ENCODE data around the gene PARG.
"Not testable (repeated sequence)": the region's sequence is repeated elsewhere in the genome, so short reads cannot be mapped to it uniquely, and the experiment has no call there.

Gene PARG

GRCh38 chr10:49819234-49819958 is 122.4 kb downstream of the PARG start:
- DNase-seq: no peak

- no peak for DNase-seq
These were observed 124.0 kb downstream of the PARG start for GRCh38 chr10:49817845-49818244.

GRCh38 chr10:49803988-49804387 is 137.8 kb downstream of the PARG start:
- no peak for DNase-seq

- DNase-seq: no peak
These were observed 143.6 kb downstream of the PARG start for GRCh38 chr10:49798275-49798674.

- DNase-seq: no peak
These were observed 150.7 kb downstream of the PARG start for GRCh38 chr10:49791100-49791499.

- DNase-seq: no peak
These were observed 157.1 kb downstream of the PARG start for GRCh38 chr10:49784681-49785080.

- DNase-seq: no peak
These were observed 158.2 kb downstream of the PARG start for GRCh38 chr10:49783645-49784044.

GRCh38 chr10:49781247-49781646 is 160.6 kb downstream of the PARG start:
- DNase-seq: no peak

GRCh38 chr10:49778197-49778596 is 163.6 kb downstream of the PARG start:
- DNase-seq: no peak

- no peak for DNase-seq
These were observed 165.0 kb downstream of the PARG start for GRCh38 chr10:49776851-49777250.

- no peak for DNase-seq
These were observed 166.8 kb downstream of the PARG start for GRCh38 chr10:49775014-49775413.

- not testable (repeated sequence) for DNase-seq
These were observed 168.9 kb downstream of the PARG start for GRCh38 chr10:49772944-49773343.

- DNase-seq: not testable (repeated sequence)
These were observed 170.8 kb downstream of the PARG start for GRCh38 chr10:49771046-49771445.

- no peak for DNase-seq
These were observed 172.1 kb downstream of the PARG start for GRCh38 chr10:49769692-49770091.

GRCh38 chr10:49768731-49769130 is 173.1 kb downstream of the PARG start:
- DNase-seq: no peak

- no peak for DNase-seq
These were observed 173.5 kb downstream of the PARG start for GRCh38 chr10:49768329-49768728.

Data from NCI-H1436 treated with DMSO at 0.1 percent for 48 hours (cell line).